Effector memory CD8-positive, alpha-beta T cell (primary cell): Measurements from ENCODE around the gene IGSF9.
A peak's percentile ranks its signal among the peaks of the same experiment; 100 is the strongest.

Source experiments
- ATAC-seq: fragments of 150-1000 bp; cut with Tn5 transposase; replicated peaks from 2 replicates; pipeline ENCODE4 v1.10.0; 2021; ENCODE audit warnings: mild to moderate bottlenecking, moderate library complexity
- DNase-seq, 3 experiments: peaks; one replicate each; pipeline ENCODE4 v3.0.0; 2021
- H3K27ac Mint-ChIP-seq, 2 donors: one replicate each; pipeline ENCODE4 v1.8.0; 2022; ENCODE audit warnings: mild to moderate bottlenecking in 2 of 2, mixed read lengths in 2 of 2, moderate library complexity in 2 of 2
- H3K27me3 Mint-ChIP-seq, 2 donors: one replicate each; pipeline ENCODE4 v1.8.0; 2022; ENCODE audit warnings: mixed read lengths in 2 of 2
- H3K36me3 Mint-ChIP-seq: one replicate; pipeline ENCODE4 v1.8.0; 2022; ENCODE audit warnings: mild to moderate bottlenecking, moderate library complexity, mixed read lengths; ENCODE audit not compliant: insufficient read depth
- H3K4me1 Mint-ChIP-seq, 2 donors: one replicate each; pipeline ENCODE4 v1.8.0; 2022; ENCODE audit warnings: low read depth in 2 of 2, mixed read lengths in 2 of 2
- H3K4me3 Mint-ChIP-seq, 2 donors: one replicate each; pipeline ENCODE4 v1.8.0; 2022; ENCODE audit warnings: mild to moderate bottlenecking in 2 of 2, mixed read lengths in 2 of 2, moderate library complexity in 2 of 2
- H3K9me3 Mint-ChIP-seq, 2 donors: one replicate each; pipeline ENCODE4 v1.8.0; 2022; ENCODE audit warnings: mixed read lengths in 2 of 2

IGSF9 gene

GRCh38 chr1:159923203-159924024 lies 22.0 kb downstream of the IGSF9 start:
- Mint-ChIP-seq H3K4me1 (peaks cover 60 to 61% of the 10 kb centered on the region in 2 donors), H3K36me3 (peaks cover 87% of the 10 kb centered on the region)

GRCh38 chr1:159922511-159923202 lies 22.8 kb downstream of the IGSF9 start:
- H3K27me3 Mint-ChIP-seq, result no peaks in the 10 kb centered on the region
- peak overlapping the region; percentile 94 to 96 for H3K4me3 Mint-ChIP-seq
- H3K36me3 Mint-ChIP-seq, result peaks cover 95% of the 10 kb centered on the region
- H3K4me1 Mint-ChIP-seq, result peaks cover 67 to 69% of the 10 kb centered on the region in 2 donors
- ATAC-seq (no peak), DNase-seq (no peak)
- H3K9me3 Mint-ChIP-seq, result no peaks in the 10 kb centered on the region
- H3K27ac Mint-ChIP-seq, result peak overlapping the region; percentile 100

More at GRCh38 chr1:159923203-159924024, 22.0 kb downstream of the IGSF9 start:
- Mint-ChIP-seq H3K27me3 (no peaks in the 10 kb centered on the region), H3K4me3 (peak overlapping the region; percentile 94 to 96), H3K9me3 (no peaks in the 10 kb centered on the region), H3K27ac (peak overlapping the region; percentile 100)
- ATAC-seq (peak; percentile 66), DNase-seq (peak; percentile 93 to 95 (median 95))

- no peaks in the 10 kb centered on the region for H3K9me3 Mint-ChIP-seq
- H3K27me3 Mint-ChIP-seq, result no peaks in the 10 kb centered on the region
- H3K27ac Mint-ChIP-seq, result peak overlapping the region; percentile 100
- H3K4me1 Mint-ChIP-seq, result peaks cover 71% of the 10 kb centered on the region in 2 donors
- no peak for ATAC-seq
- DNase-seq, result peak in 2 of 3 experiments; percentile 30 to 49
- H3K36me3 Mint-ChIP-seq, result peaks cover 100% of the 10 kb centered on the region
- peak overlapping the region; percentile 94 to 96 for H3K4me3 Mint-ChIP-seq
Measured at GRCh38 chr1:159921700-159922504, 23.5 kb downstream of the IGSF9 start.

GRCh38 chr1:159921251-159921650 lies 24.2 kb downstream of the IGSF9 start:
- H3K27ac Mint-ChIP-seq, result peak overlapping the region; percentile 100
- ATAC-seq, result no peak
- no peaks in the 10 kb centered on the region for H3K27me3 Mint-ChIP-seq
- no peaks in the 10 kb centered on the region for H3K9me3 Mint-ChIP-seq
- H3K4me1 Mint-ChIP-seq, result peaks cover 65 to 73% of the 10 kb centered on the region in 2 donors
- DNase-seq, result no peak
- H3K4me3 Mint-ChIP-seq, result peak overlapping the region; percentile 94 to 96
- H3K36me3 Mint-ChIP-seq, result peaks cover 100% of the 10 kb centered on the region

GRCh38 chr1:159920651-159921050 lies 24.8 kb downstream of the IGSF9 start:
- Mint-ChIP-seq H3K27me3 (no peaks in the 10 kb centered on the region), H3K4me1 (peaks cover 64 to 72% of the 10 kb centered on the region in 2 donors), H3K27ac (peak overlapping the region; percentile 100), H3K4me3 (peak overlapping the region; percentile 94 to 96), H3K36me3 (peaks cover 100% of the 10 kb centered on the region), H3K9me3 (no peaks in the 10 kb centered on the region)
- DNase-seq (no peak), ATAC-seq (no peak)

- Mint-ChIP-seq H3K27ac (peak overlapping the region; percentile 100), H3K4me1 (peaks cover 65 to 68% of the 10 kb centered on the region in 2 donors), H3K27me3 (no peaks in the 10 kb centered on the region), H3K9me3 (no peaks in the 10 kb centered on the region), H3K36me3 (peaks cover 96% of the 10 kb centered on the region), H3K4me3 (peak overlapping the region; percentile 94 to 96)
- ATAC-seq (no peak), DNase-seq (no peak)
Measured at GRCh38 chr1:159920202-159920601, 25.2 kb downstream of the IGSF9 start.

GRCh38 chr1:159919236-159919865 lies 26.1 kb downstream of the IGSF9 start:
- no peak for DNase-seq
- no peak for ATAC-seq
- H3K27ac Mint-ChIP-seq, result peak overlapping the region in 1 of 2 donors; percentile 100
- H3K36me3 Mint-ChIP-seq, result peaks cover 93% of the 10 kb centered on the region
- H3K27me3 Mint-ChIP-seq, result no peaks in the 10 kb centered on the region
- H3K4me1 Mint-ChIP-seq, result peaks cover 64 to 72% of the 10 kb centered on the region in 2 donors
- no peak overlapping the region for H3K4me3 Mint-ChIP-seq
- H3K9me3 Mint-ChIP-seq, result no peaks in the 10 kb centered on the region

GRCh38 chr1:159918352-159919200 lies 26.8 kb downstream of the IGSF9 start:
- H3K4me3 Mint-ChIP-seq, result peak overlapping the region; percentile 3 to 40
- DNase-seq (no peak), ATAC-seq (no peak)
- H3K36me3 Mint-ChIP-seq, result peaks cover 93% of the 10 kb centered on the region
- H3K9me3 Mint-ChIP-seq, result no peaks in the 10 kb centered on the region
- H3K4me1 Mint-ChIP-seq, result peaks cover 68 to 75% of the 10 kb centered on the region in 2 donors
- H3K27ac Mint-ChIP-seq, result peak overlapping the region; percentile 84 to 100
- H3K27me3 Mint-ChIP-seq, result no peaks in the 10 kb centered on the region

GRCh38 chr1:159917533-159918351 lies 27.7 kb downstream of the IGSF9 start:
- ATAC-seq, result no peak
- no peak for DNase-seq
- Mint-ChIP-seq H3K4me3 (peak overlapping the region; percentile 3 to 40), H3K36me3 (peaks cover 88% of the 10 kb centered on the region), H3K4me1 (peaks cover 63 to 75% of the 10 kb centered on the region in 2 donors), H3K27ac (peak overlapping the region; percentile 84 to 100), H3K27me3 (no peaks in the 10 kb centered on the region), H3K9me3 (no peaks in the 10 kb centered on the region)

GRCh38 chr1:159916242-159917051 lies 29.0 kb downstream of the IGSF9 start:
- H3K9me3 Mint-ChIP-seq, result no peaks in the 10 kb centered on the region
- DNase-seq, result no peak

More at GRCh38 chr1:159916242-159917051, 29.0 kb downstream of the IGSF9 start:
- ATAC-seq, result no peak
- H3K36me3 Mint-ChIP-seq, result peaks cover 86% of the 10 kb centered on the region
- peak overlapping the region in 1 of 2 donors; percentile 25 for H3K4me3 Mint-ChIP-seq
- H3K4me1 Mint-ChIP-seq, result peaks cover 63 to 76% of the 10 kb centered on the region in 2 donors
- peak overlapping the region; percentile 99 to 100 for H3K27ac Mint-ChIP-seq
- H3K27me3 Mint-ChIP-seq, result no peaks in the 10 kb centered on the region
